CD1c-positive myeloid dendritic cell (primary cell): ENCODE results near the gene OR5AC2.

Source experiments
- DNase-seq: peaks from one replicate; pipeline ENCODE4 v3.0.0-alpha.2; 2016; ENCODE audit errors: extremely low spot score

OR5AC2 gene

GRCh38 chr3:98086873-98087272, at the start of gene OR5AC2:
OR5AC2 (plus strand) TSS chr3:98087173; CDS start chr3:98087173, 0 bp downstream.
- no peak for DNase-seq

GRCh38 chr3:98038286-98038685, 48.7 kb upstream of the OR5AC2 start:
- no peak for DNase-seq

GRCh38 chr3:98038876-98039275, 48.1 kb upstream of the OR5AC2 start:
- no peak for DNase-seq

GRCh38 chr3:98039322-98040024, 47.5 kb upstream of the OR5AC2 start:
- DNase-seq = peak; percentile 84

- no peak for DNase-seq
These were observed 45.6 kb upstream of the OR5AC2 start for GRCh38 chr3:98041350-98041749.

GRCh38 chr3:98048586-98048985, 38.4 kb upstream of the OR5AC2 start:
- no peak for DNase-seq

- no peak for DNase-seq
These were observed 37.7 kb upstream of the OR5AC2 start for GRCh38 chr3:98049271-98049670.

GRCh38 chr3:98056035-98056434, 30.9 kb upstream of the OR5AC2 start:
- DNase-seq = no peak

- DNase-seq = no peak
These were observed 29.3 kb upstream of the OR5AC2 start for GRCh38 chr3:98057631-98058030.

- DNase-seq = peak; percentile 25
These were observed 28.6 kb upstream of the OR5AC2 start for GRCh38 chr3:98058244-98058960.

GRCh38 chr3:98068824-98069223, 18.1 kb upstream of the OR5AC2 start:
- DNase-seq = no peak

- DNase-seq = no peak
These were observed 16.1 kb upstream of the OR5AC2 start for GRCh38 chr3:98070840-98071239.

- DNase-seq = no peak
These were observed 13.5 kb upstream of the OR5AC2 start for GRCh38 chr3:98073486-98073885.

GRCh38 chr3:98095882-98096281, 8.9 kb downstream of the OR5AC2 start:
- DNase-seq = no peak

- DNase-seq = no peak
These were observed 12.9 kb downstream of the OR5AC2 start for GRCh38 chr3:98099848-98100247.

GRCh38 chr3:98108162-98108561, 21.2 kb downstream of the OR5AC2 start:
- no peak for DNase-seq

GRCh38 chr3:98109807-98110549, 23.0 kb downstream of the OR5AC2 start:
- no peak for DNase-seq

GRCh38 chr3:98110550-98110908, 23.6 kb downstream of the OR5AC2 start:
- DNase-seq = no peak

- no peak for DNase-seq
These were observed 27.3 kb downstream of the OR5AC2 start for GRCh38 chr3:98114264-98114663.

GRCh38 chr3:98115717-98116116, 28.7 kb downstream of the OR5AC2 start:
- no peak for DNase-seq

- no peak for DNase-seq
These were observed 43.4 kb downstream of the OR5AC2 start, which contains the start of gene OR5H1 for GRCh38 chr3:98130421-98130820. OR5H1 (plus strand) TSS chr3:98130721; CDS start chr3:98132698, 1,977 bp downstream.

GRCh38 chr3:98136631-98137030, 49.7 kb downstream of the OR5AC2 start:
- DNase-seq = no peak
